ENCODE results near the gene DBN1. TPM values are rescaled to one million over a fixed set of nuclear protein-coding genes. Genes with fewer than 3 reads are reported as not detected.

Gene DBN1
- total and polyA plus RNA-seq, 2 donors (not counting 3 experiments of a cell fraction or from before 2014, with no cell fraction given): 198 to 336 TPM

- no peaks in the 10 kb centered on the region for H3K27me3 ChIP-seq (ENCODE audit: control insufficient read depth in 2 of 2, insufficient read depth in 2 of 2, low read length in 2 of 2)
- H3K4me1 ChIP-seq (ENCODE audit: control insufficient read depth, extremely low read depth, insufficient read depth, low read length): no peaks in the 10 kb centered on the region
- no peak for FAIRE-seq
- peaks cover under 1 to 12% of the 10 kb centered on the region in 2 experiments for H3K36me3 ChIP-seq (ENCODE audit: control insufficient read depth in 2 of 2, extremely low read depth in 1 of 2, insufficient read depth in 2 of 2, low read length in 2 of 2)
- H3K79me2 ChIP-seq (ENCODE audit: control insufficient read depth, insufficient read depth, low read length): no peaks in the 10 kb centered on the region
- H3K9me1 ChIP-seq (replicated peaks; ENCODE audit: control insufficient read depth, extremely low read depth, insufficient read depth, low read length): no peaks in the 10 kb centered on the region
- H4K20me1 ChIP-seq (replicated peaks; ENCODE audit: control insufficient read depth, extremely low read depth, insufficient read depth, low read length): no peaks in the 10 kb centered on the region
- no peak overlapping the region for H2AFZ ChIP-seq (ENCODE audit: low read depth, low read length)
- dilution Hi-C loops (cut with MboI; ENCODE audit: extremely low pct_ligation_motif_present, low sequenced_read_pairs) (no loop called here), intact Hi-C loops (cut with micrococcal nuclease) (no loop called here)
- BruUV-seq (replicated peaks): no TSS peak
- ChIA-PET CTCF (interaction anchor here (0.8 to 2.5 kb wide), 6 partner anchors 8 to 49 kb away, joined by 3 to 10 read pairs (median 4); partner anchors contain the start of gene GRK6), POLR2A (interaction anchor here (1.1 kb wide), 1 partner anchor 13 kb away, joined by 4 read pairs; the partner anchor contains the start of gene GRK6)
- TF ChIP-seq CTCF (IDR thresholded peaks at IDR 0.05; ENCODE audit: extremely low read depth in 1 of 2, insufficient read depth in 1 of 2, low read depth in 1 of 2, low read length in 2 of 2) (no peak), MAX (IDR thresholded peaks at IDR 0.05; ENCODE audit: insufficient read depth, insufficient read length) (no peak), POLR2AphosphoS5 (IDR thresholded peaks at IDR 0.05; ENCODE audit: insufficient read depth, low read depth, low read length) (no peak), POLR2A (IDR thresholded peaks at IDR 0.05; ENCODE audit: low read depth, low read length) (no peak), FOS (IDR thresholded peaks at IDR 0.05; ENCODE audit: borderline replicate concordance, insufficient read depth, low read length) (no peak), JUN (IDR thresholded peaks at IDR 0.05; ENCODE audit: borderline replicate concordance, insufficient read depth, insufficient read length, low read depth) (no peak), GATA2 (IDR thresholded peaks at IDR 0.05; ENCODE audit: insufficient read depth, insufficient read length, low read depth, low read length) (no peak), EZH2 (IDR thresholded peaks at IDR 0.05; ENCODE audit: borderline replicate concordance, low read depth, low read length, severe bottlenecking) (no peak), MYC (IDR thresholded peaks at IDR 0.05; ENCODE audit: low read depth, low read length) (no peak)
- DNase-seq (ENCODE audit: low read depth, low spot score): no peak
- no peak overlapping the region for H3K9ac ChIP-seq (replicated peaks; ENCODE audit: extremely low read depth, insufficient read depth, low read length)
- no peaks in the 10 kb centered on the region for H3K9me3 ChIP-seq (replicated peaks; ENCODE audit: control insufficient read depth, insufficient read depth, low read length)
- no peak overlapping the region for H3K4me3 ChIP-seq (replicated peaks in 1 of 3; ENCODE audit: insufficient read depth in 1 of 3, low read depth in 1 of 3, low read length in 3 of 3)
- H3K4me2 ChIP-seq (ENCODE audit: insufficient read depth, low read length): no peak overlapping the region
- no peak overlapping the region for H3K27ac ChIP-seq (ENCODE audit: insufficient read depth, low read depth, low read length)
These were observed 33.8 kb downstream of the DBN1 start for GRCh38 chr5:177439518-177440053.
